Liver (tissue), 9 donors: ENCODE results near the gene METTL15. TPM values are rescaled to one million over a fixed set of nuclear protein-coding genes. Genes with fewer than 3 reads are reported as not detected.

Source experiments
- DNase-seq: peaks from one replicate; pipeline ENCODE4 v3.0.0-alpha.2; 2017; ENCODE audit warnings: low spot score
- H3K27ac ChIP-seq, 2 donors: one replicate each; pipeline ENCODE4 v1.7.0; 2013; ENCODE audit warnings: inconsistent platforms in 2 of 2, low read length in 2 of 2, control low read depth in 1 of 2, low read depth in 1 of 2, mild to moderate bottlenecking in 1 of 2
- H3K27me3 ChIP-seq, 4 donors: one replicate each; pipeline versions ENCODE4 v1.6.1 to v1.7.0; 2013; ENCODE audit warnings: low read length in 3 of 4, inconsistent platforms in 1 of 4, mild to moderate bottlenecking in 1 of 4, moderate library complexity in 1 of 4; ENCODE audit not compliant: control insufficient read depth in 4 of 4, insufficient read depth in 4 of 4
- H3K36me3 ChIP-seq, 4 donors: one replicate each; pipeline versions ENCODE4 v1.6.1 to v1.7.0; 2013; ENCODE audit warnings: low read length in 3 of 4, mild to moderate bottlenecking in 3 of 4, low read depth in 1 of 4, moderate library complexity in 1 of 4; ENCODE audit not compliant: control insufficient read depth in 4 of 4, insufficient read depth in 3 of 4
- H3K4me1 ChIP-seq, 4 donors: one replicate each; pipeline versions ENCODE4 v1.6.1 to v1.7.0; 2013; ENCODE audit warnings: low read length in 3 of 4, mild to moderate bottlenecking in 3 of 4, moderate library complexity in 1 of 4; ENCODE audit not compliant: control insufficient read depth in 4 of 4, insufficient read depth in 4 of 4
- H3K4me3 ChIP-seq, 3 donors: one replicate each; pipeline versions ENCODE4 v1.6.1 to v1.7.0; 2013; ENCODE audit warnings: low read length in 3 of 3, control low read depth in 1 of 3, low read depth in 1 of 3, mild to moderate bottlenecking in 1 of 3
- H3K9ac ChIP-seq, 2 donors: one replicate each; pipeline ENCODE4 v1.7.0; 2013; ENCODE audit warnings: low read length in 2 of 2, mild to moderate bottlenecking in 2 of 2, moderate library complexity in 2 of 2, control low read depth in 1 of 2, low read depth in 1 of 2
- H3K9me3 ChIP-seq, 4 donors: one replicate each; pipeline versions ENCODE4 v1.6.1 to v1.7.0; 2013; ENCODE audit warnings: low read length in 3 of 4; ENCODE audit not compliant: control insufficient read depth in 4 of 4
- EGR1 ChIP-seq, 2 donors: IDR thresholded peaks; 2 replicates each; pipeline ENCODE4 v1.6.1; 2016 to 2018; ENCODE audit warnings: antibody characterized with exemption in 2 of 2, low read depth in 2 of 2
- FOXA1 ChIP-seq: IDR thresholded peaks from 2 replicates; pipeline ENCODE4 v1.6.1; 2016; ENCODE audit warnings: antibody characterized with exemption
- FOXA2 ChIP-seq: IDR thresholded peaks from 2 replicates; pipeline ENCODE4 v1.6.1; 2016; ENCODE audit warnings: antibody characterized with exemption
- GABPA ChIP-seq, 2 donors: IDR thresholded peaks in 1 of 2; conservative IDR thresholded peaks in 1 of 2; 2 replicates each; pipeline ENCODE4 v1.6.1; 2016; ENCODE audit warnings: antibody characterized with exemption in 2 of 2, mild to moderate bottlenecking in 1 of 2, moderate library complexity in 1 of 2
- RAD21 ChIP-seq, 2 donors: IDR thresholded peaks; 2 replicates each; pipeline ENCODE4 v1.6.1; 2016; ENCODE audit warnings: antibody characterized with exemption in 2 of 2, mild to moderate bottlenecking in 2 of 2
- RXRA ChIP-seq, 2 donors: IDR thresholded peaks; 2 replicates each; pipeline ENCODE4 v1.6.1; 2017 to 2018; ENCODE audit warnings: antibody characterized with exemption in 2 of 2, mild to moderate bottlenecking in 1 of 2
- SP1 ChIP-seq: IDR thresholded peaks from 2 replicates; pipeline ENCODE4 v1.6.1; 2018; ENCODE audit warnings: antibody characterized with exemption, mild to moderate bottlenecking
- WGBS: extraction: QIAGEN DNeasy Blood & Tissue Kit; methylation state at CpG from one replicate; pipeline ENCODE4 v1.1.7; 2013; 5-methylcytosine and 5-hydroxymethylcytosine counted together
- polyA plus RNA-seq, 2 donors: library from polyadenylated mRNA; stranded (reverse) in 1 of 2; unstranded in 1 of 2; fragments of 200-250 nt in 1 of 2; fragments of >200 nt in 1 of 2; fragmentation: Nextera tagmentation in 1 of 2; extraction: Ambion mirVana in 1 of 2; gene quantifications; one replicate each; pipeline versions ENCODE4 v1.2.1 to v1.2.3, GENCODE V29; 2013 to 2015
- total RNA-seq, 2 donors: library from RNA; depleted of rRNA; stranded (reverse); fragments of >200 nt; gene quantifications; one replicate each; pipeline ENCODE4 v1.2.3, GENCODE V29; 2014
- TF ChIP-seq, protein P1 (sequence below): fragments of 150-350 bp; IDR thresholded peaks from 2 replicates; pipeline ENCODE4 v1.5.1; 2017; ENCODE audit warnings: improper control_type of control experiment, low read depth, low read length; ENCODE audit not compliant: missing input control
- TF ChIP-seq, protein P2 (sequence below): IDR thresholded peaks from 2 replicates; pipeline ENCODE4 v1.6.1; 2016; ENCODE audit warnings: antibody characterized with exemption
- TF ChIP-seq, protein P3 (sequence below): IDR thresholded peaks from 2 replicates; pipeline ENCODE4 v1.6.1; 2016; ENCODE audit warnings: antibody characterized with exemption
- donor health status: healthy.
- donor health status: healthy.
- donor health status: healthy.
- donor health status: healthy.
- donor health status: healthy.

The METTL15 gene
- total and polyA plus RNA-seq, 4 donors = 4.1 to 11.5 (median 8.1) TPM

DNA sequence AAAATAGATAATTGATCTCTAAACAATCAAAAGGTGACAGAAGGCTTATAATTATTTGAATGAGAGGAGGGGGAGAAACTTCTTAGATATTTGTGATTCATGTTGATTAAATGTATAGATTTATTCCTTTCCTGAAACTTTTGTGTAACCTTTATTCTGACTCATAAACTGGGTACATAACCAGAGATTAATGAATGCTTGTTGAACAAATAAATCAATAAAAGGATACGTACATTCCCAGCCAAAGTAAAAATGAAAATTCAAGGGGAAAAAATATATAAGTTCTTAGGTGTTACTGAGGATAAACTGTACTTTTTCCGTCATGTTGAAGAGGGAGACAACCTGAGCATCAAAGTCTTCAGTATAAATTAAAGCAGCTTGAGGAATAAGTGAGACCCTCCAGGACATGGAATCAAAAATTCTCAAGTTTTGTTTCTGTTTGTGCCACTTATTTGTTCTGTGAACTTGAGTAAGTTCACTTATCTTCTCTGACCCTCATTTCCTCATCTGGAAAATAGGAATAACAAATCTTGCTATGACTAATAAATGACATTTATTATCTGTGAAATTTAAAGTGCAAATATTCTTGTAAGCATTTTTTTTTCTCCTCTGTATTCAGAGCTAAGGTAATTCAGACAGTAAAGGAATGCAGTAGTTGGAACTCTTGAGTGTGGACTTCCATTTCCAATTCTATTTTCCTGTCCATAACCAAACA is 195.4 kb downstream of the METTL15 start:
- Histone ChIP-seq H3K27ac (no peak overlapping the region), H3K36me3 (peaks cover 0 to 12% (median 3%) of the 10 kb centered on the region in 4 donors), H3K9ac (no peak overlapping the region), H3K27me3 (no peaks in the 10 kb centered on the region), H3K9me3 (no peaks in the 10 kb centered on the region), H3K4me1 (no peaks in the 10 kb centered on the region), H3K4me3 (no peak overlapping the region)
- TF ChIP-seq EGR1 (IDR thresholded peaks at IDR 0.05; ENCODE audit: low read depth in 2 of 2) = no peak
- TF ChIP-seq, protein P1, sequence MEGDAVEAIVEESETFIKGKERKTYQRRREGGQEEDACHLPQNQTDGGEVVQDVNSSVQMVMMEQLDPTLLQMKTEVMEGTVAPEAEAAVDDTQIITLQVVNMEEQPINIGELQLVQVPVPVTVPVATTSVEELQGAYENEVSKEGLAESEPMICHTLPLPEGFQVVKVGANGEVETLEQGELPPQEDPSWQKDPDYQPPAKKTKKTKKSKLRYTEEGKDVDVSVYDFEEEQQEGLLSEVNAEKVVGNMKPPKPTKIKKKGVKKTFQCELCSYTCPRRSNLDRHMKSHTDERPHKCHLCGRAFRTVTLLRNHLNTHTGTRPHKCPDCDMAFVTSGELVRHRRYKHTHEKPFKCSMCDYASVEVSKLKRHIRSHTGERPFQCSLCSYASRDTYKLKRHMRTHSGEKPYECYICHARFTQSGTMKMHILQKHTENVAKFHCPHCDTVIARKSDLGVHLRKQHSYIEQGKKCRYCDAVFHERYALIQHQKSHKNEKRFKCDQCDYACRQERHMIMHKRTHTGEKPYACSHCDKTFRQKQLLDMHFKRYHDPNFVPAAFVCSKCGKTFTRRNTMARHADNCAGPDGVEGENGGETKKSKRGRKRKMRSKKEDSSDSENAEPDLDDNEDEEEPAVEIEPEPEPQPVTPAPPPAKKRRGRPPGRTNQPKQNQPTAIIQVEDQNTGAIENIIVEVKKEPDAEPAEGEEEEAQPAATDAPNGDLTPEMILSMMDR = no peak
- TF ChIP-seq, protein P2, sequence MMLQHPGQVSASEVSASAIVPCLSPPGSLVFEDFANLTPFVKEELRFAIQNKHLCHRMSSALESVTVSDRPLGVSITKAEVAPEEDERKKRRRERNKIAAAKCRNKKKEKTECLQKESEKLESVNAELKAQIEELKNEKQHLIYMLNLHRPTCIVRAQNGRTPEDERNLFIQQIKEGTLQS = no peak
- no peak for DNase-seq
- WGBS = 78% methylated on average over 2 of the region's 2 CpGs

DNA sequence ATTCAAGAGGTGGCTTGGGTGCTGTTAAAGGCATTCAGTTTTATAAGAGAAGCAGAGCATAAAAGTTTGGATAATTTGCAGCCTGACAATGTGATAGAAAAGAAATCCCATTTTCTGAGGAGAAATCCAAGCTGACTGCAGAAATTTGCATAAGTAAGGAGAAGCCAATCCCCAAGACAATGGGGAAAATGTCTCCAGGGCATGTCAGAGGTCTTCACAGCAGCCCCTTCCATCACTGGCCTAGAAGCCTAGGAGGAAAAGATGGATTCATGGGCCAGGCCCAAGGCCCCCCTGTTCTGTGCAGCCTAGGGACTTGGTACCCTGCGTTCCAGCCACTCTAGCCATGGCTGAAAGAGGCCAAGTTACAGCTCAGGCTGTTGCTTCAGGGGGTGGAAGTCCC is 207.3 kb downstream of the METTL15 start:
- no peaks in the 10 kb centered on the region for H3K4me1 ChIP-seq
- no peak overlapping the region for H3K4me3 ChIP-seq
- no peak for DNase-seq
- no peaks in the 10 kb centered on the region for H3K27me3 ChIP-seq
- TF ChIP-seq RXRA (IDR thresholded peaks at IDR 0.05) (no peak), FOXA1 (no peak), SP1 (no peak), GABPA (IDR thresholded peaks at IDR 0.05 in 1 of 2, conservative IDR thresholded peaks at IDR 0.05 in 1 of 2) (no peak), FOXA2 (no peak), RAD21 (IDR thresholded peaks at IDR 0.05) (no peak)
- TF ChIP-seq, protein P3, sequence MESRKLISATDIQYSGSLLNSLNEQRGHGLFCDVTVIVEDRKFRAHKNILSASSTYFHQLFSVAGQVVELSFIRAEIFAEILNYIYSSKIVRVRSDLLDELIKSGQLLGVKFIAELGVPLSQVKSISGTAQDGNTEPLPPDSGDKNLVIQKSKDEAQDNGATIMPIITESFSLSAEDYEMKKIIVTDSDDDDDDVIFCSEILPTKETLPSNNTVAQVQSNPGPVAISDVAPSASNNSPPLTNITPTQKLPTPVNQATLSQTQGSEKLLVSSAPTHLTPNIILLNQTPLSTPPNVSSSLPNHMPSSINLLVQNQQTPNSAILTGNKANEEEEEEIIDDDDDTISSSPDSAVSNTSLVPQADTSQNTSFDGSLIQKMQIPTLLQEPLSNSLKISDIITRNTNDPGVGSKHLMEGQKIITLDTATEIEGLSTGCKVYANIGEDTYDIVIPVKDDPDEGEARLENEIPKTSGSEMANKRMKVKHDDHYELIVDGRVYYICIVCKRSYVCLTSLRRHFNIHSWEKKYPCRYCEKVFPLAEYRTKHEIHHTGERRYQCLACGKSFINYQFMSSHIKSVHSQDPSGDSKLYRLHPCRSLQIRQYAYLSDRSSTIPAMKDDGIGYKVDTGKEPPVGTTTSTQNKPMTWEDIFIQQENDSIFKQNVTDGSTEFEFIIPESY = no peak
- H3K36me3 ChIP-seq = no peaks in the 10 kb centered on the region
- no peak overlapping the region for H3K9ac ChIP-seq
- H3K27ac ChIP-seq = no peak overlapping the region
- 97% methylated on average over 1 of the region's 1 CpG for WGBS
- no peaks in the 10 kb centered on the region for H3K9me3 ChIP-seq

DNA sequence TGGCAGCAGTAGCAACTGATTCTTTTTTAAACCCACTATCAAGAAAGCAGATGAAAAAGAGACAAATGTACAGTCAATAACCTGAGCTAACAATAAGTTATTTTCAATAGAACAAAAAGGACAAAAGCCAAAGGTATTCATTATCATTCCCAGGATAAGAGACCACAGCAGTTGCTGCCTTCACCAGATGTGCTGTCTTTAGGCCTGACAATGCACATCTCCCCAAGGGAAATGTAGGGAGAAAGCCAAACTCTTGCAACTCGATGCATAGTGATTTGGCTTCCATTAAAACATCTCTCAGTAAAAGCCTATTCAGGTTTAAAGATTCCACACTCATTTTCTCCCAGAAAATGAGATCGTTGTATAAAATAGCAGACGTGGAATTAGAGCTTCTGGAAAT is 210.7 kb downstream of the METTL15 start:
- no peak for TF ChIP-seq RAD21 (IDR thresholded peaks at IDR 0.05)
- TF ChIP-seq FOXA1 = no peak
- Histone ChIP-seq H3K36me3 (peaks cover 0 to 3% (median 0%) of the 10 kb centered on the region in 4 donors), H3K4me3 (no peak overlapping the region), H3K4me1 (no peaks in the 10 kb centered on the region), H3K9me3 (no peaks in the 10 kb centered on the region), H3K27ac (no peak overlapping the region), H3K27me3 (no peaks in the 10 kb centered on the region), H3K9ac (no peak overlapping the region)
- WGBS = 93% methylated on average over 3 of the region's 3 CpGs
- no peak for DNase-seq
